ENCODE measurements around the gene PACC1. TPM values are rescaled to one million over a fixed set of nuclear protein-coding genes. Genes with fewer than 3 reads are reported as not detected.

Gene PACC1
- polyA plus RNA-seq, 2 of the 4 experiments (the other 2 are of a cell fraction): 11.9 to 19.6 TPM

- ChIA-PET CTCF (interaction anchor here (1.3 to 6.5 kb wide), 5 partner anchors 13 to 301 kb away, joined by 3 to 80 read pairs (median 25); no protein-coding TSS in a partner anchor), POLR2A (no interaction called here)
- ATAC-seq (no peak), FAIRE-seq (no peak), DNase-seq (ENCODE audit: low read depth in 1 of 2, low spot score in 1 of 2) (no peak)
- WGBS (ENCODE audit: missing lambda C conversion rate): 87% methylated on average over 7 of the region's 7 CpGs
- H3K4me2 ChIP-seq: no peak overlapping the region
- no peak overlapping the region for H3K27ac ChIP-seq
- no peaks in the 10 kb centered on the region for H3K9me3 ChIP-seq
- no peak overlapping the region for H3K4me3 ChIP-seq
- no peaks in the 10 kb centered on the region for H3K4me1 ChIP-seq
- no peak for TF ChIP-seq FOSB (CRISPR knock-in tag; IDR thresholded peaks at IDR 0.05)
- TF ChIP-seq CBX2 (IDR thresholded peaks at IDR 0.05; ENCODE audit: borderline replicate concordance, low read depth): no peak
- TF ChIP-seq FOXS1 (CRISPR knock-in tag; IDR thresholded peaks at IDR 0.05): no peak
- TF ChIP-seq MAZ (IDR thresholded peaks at IDR 0.05; ENCODE audit: borderline replicate concordance, low read depth, low read length): no peak
- TF ChIP-seq, protein P1, sequence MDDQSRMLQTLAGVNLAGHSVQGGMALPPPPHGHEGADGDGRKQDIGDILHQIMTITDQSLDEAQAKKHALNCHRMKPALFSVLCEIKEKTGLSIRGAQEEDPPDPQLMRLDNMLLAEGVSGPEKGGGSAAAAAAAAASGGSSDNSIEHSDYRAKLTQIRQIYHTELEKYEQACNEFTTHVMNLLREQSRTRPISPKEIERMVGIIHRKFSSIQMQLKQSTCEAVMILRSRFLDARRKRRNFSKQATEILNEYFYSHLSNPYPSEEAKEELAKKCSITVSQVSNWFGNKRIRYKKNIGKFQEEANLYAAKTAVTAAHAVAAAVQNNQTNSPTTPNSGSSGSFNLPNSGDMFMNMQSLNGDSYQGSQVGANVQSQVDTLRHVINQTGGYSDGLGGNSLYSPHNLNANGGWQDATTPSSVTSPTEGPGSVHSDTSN (IDR thresholded peaks at IDR 0.05): no peak
Observed at GRCh38 chr1:212364985-212365384, 49.7 kb downstream of the PACC1 start.

DNA sequence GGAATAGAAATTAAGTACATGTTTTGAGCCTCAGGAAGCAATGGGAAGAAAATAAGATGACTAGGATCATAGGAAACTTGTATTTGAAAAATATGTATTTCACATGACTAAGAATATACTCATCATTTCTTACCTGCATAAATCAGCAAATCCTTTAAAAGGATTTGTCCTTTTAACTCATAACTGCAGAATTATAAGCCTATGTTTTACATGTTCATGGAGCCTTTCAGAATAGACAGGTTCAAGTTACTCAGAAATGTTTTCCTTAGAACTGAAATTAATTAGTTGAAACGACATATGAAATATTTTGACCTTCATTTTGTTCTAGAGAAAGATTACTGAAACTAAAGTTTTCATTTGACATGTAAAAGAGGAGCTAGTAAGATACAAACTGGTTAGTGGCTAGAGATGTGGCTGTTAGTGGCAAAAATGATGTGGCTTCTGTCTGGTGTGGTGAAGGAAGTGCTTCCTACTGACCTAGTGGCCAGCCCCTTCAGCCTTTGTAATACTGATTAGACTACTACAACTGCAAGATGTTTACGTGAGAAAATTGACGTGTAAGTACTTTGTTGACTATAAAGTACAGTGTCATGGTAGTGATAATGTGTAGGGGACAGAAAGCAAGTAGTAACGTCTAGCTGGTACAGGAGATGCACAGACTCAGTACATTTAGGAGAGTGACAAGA is 54.7 kb downstream of the PACC1 start:
- POLR2A ChIA-PET: no interaction called here
- ATAC-seq: no peak
- 85% methylated on average over 4 of the region's 4 CpGs for WGBS (ENCODE audit: missing lambda C conversion rate)

DNA sequence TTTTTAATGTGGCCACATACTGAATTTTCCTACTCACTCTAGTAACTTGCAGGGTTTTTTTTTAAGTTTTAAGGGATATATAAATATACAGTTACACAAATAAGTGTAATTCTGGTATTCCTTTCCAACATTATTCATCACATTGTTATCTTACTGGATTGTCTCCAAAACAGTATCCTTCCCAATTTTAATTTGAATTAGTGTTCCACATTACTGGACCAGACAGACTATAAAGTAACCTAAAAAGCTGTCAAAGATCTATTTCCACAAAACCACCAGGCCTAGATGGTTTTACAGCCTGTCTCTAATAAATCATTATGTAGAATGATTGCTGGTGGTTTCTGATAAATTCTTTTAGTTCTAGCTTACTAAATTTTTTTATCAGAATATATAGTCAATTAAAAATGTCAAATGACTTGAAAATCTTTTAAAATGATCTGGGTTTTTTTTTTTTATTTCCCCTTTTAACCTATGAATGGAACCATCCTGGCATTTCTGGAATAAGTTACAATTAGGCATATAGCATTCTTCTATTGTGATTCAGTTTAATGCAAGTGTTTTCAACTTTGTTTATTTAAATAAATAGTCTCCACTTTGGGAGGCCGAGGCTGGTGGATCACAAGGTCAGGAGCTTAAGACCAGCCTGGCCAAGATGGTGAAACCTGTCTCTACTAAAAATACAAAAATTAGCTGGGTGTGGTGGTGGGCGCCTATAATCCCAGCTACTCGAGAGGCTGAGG is 59.3 kb downstream of the PACC1 start:
- Histone ChIP-seq H3K4me1 (no peaks in the 10 kb centered on the region), H3K27ac (no peak overlapping the region), H3K4me3 (no peak overlapping the region), H3K4me2 (no peak overlapping the region), H3K9me3 (no peaks in the 10 kb centered on the region)
- WGBS (ENCODE audit: missing lambda C conversion rate): 92% methylated on average over 3 of the region's 3 CpGs
- CTCF ChIA-PET: interaction anchor here (0.7 to 1.5 kb wide), 2 partner anchors 51 to 285 kb away, joined by 3 to 5 read pairs; no protein-coding TSS in a partner anchor
- ATAC-seq: no peak
- POLR2A ChIA-PET: no interaction called here
- no peak for FAIRE-seq
- DNase-seq (ENCODE audit: low read depth in 1 of 2, low spot score in 1 of 2): no peak
- no peak for TF ChIP-seq RAD21 (conservative IDR thresholded peaks at IDR 0.05 in 1 of 2, IDR thresholded peaks at IDR 0.05 in 1 of 2)
- TF ChIP-seq TP53 (CRISPR knock-in tag; IDR thresholded peaks at IDR 0.05): no peak
- TF ChIP-seq FOSB (CRISPR knock-in tag; IDR thresholded peaks at IDR 0.05): no peak
- no peak for TF ChIP-seq EHF (CRISPR knock-in tag; IDR thresholded peaks at IDR 0.05)
- no peak for TF ChIP-seq SREBF2 (IDR thresholded peaks at IDR 0.05)
- no peak for TF ChIP-seq ZC3H11A (IDR thresholded peaks at IDR 0.05)
- no peak for TF ChIP-seq MAFK (IDR thresholded peaks at IDR 0.05; ENCODE audit: partially characterized antibody)
- TF ChIP-seq SMC3 (IDR thresholded peaks at IDR 0.05): no peak
- TF ChIP-seq, protein P2, sequence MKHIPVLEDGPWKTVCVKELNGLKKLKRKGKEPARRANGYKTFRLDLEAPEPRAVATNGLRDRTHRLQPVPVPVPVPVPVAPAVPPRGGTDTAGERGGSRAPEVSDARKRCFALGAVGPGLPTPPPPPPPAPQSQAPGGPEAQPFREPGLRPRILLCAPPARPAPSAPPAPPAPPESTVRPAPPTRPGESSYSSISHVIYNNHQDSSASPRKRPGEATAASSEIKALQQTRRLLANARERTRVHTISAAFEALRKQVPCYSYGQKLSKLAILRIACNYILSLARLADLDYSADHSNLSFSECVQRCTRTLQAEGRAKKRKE (CRISPR knock-in tag; IDR thresholded peaks at IDR 0.05; ENCODE audit: low read depth): no peak
- no peak for TF ChIP-seq CBX2 (IDR thresholded peaks at IDR 0.05; ENCODE audit: borderline replicate concordance, low read depth)
- TF ChIP-seq GATA3 (IDR thresholded peaks at IDR 0.05; ENCODE audit: borderline replicate concordance): no peak
- TF ChIP-seq HOXB13 (CRISPR knock-in tag; IDR thresholded peaks at IDR 0.05; ENCODE audit: low read depth): no peak
- TF ChIP-seq CHD4 (IDR thresholded peaks at IDR 0.05; ENCODE audit: borderline replicate concordance): no peak
- TF ChIP-seq POLR2AphosphoS2 (conservative IDR thresholded peaks at IDR 0.05; ENCODE audit: low read length): no peak
- no peak for TF ChIP-seq MYC (IDR thresholded peaks at IDR 0.05; ENCODE audit: borderline replicate concordance, low read length)
- no peak for TF ChIP-seq PHF8 (IDR thresholded peaks at IDR 0.05; ENCODE audit: borderline replicate concordance, low read depth)
- no peak for TF ChIP-seq ESRRA (IDR thresholded peaks at IDR 0.05; ENCODE audit: borderline replicate concordance, low read length)
- TF ChIP-seq EP300 (IDR thresholded peaks at IDR 0.05): no peak

More for the DNA sequence above, 54.7 kb downstream of the PACC1 start:
- DNase-seq (ENCODE audit: low read depth in 1 of 2, low spot score in 1 of 2) (no peak), FAIRE-seq (peak; percentile 13)
- no peak overlapping the region for H3K4me2 ChIP-seq
- H3K27ac ChIP-seq: no peak overlapping the region
- H3K4me3 ChIP-seq: no peak overlapping the region
- H3K4me1 ChIP-seq: no peaks in the 10 kb centered on the region
- TF ChIP-seq, protein P3, sequence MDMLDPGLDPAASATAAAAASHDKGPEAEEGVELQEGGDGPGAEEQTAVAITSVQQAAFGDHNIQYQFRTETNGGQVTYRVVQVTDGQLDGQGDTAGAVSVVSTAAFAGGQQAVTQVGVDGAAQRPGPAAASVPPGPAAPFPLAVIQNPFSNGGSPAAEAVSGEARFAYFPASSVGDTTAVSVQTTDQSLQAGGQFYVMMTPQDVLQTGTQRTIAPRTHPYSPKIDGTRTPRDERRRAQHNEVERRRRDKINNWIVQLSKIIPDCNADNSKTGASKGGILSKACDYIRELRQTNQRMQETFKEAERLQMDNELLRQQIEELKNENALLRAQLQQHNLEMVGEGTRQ (IDR thresholded peaks at IDR 0.05): no peak
- no peak for TF ChIP-seq RAD21 (conservative IDR thresholded peaks at IDR 0.05 in 1 of 2, IDR thresholded peaks at IDR 0.05 in 1 of 2)
- TF ChIP-seq CBX8 (IDR thresholded peaks at IDR 0.05): no peak
- no peak for TF ChIP-seq HDAC2 (IDR thresholded peaks at IDR 0.05)
- no peak for TF ChIP-seq NFE2L2 (conservative IDR thresholded peaks at IDR 0.05; ENCODE audit: low read length)
- no peak for TF ChIP-seq SMC3 (IDR thresholded peaks at IDR 0.05)
- no peak for TF ChIP-seq HEYL (CRISPR knock-in tag; IDR thresholded peaks at IDR 0.05)
- no peak for TF ChIP-seq TFCP2L1 (CRISPR knock-in tag; IDR thresholded peaks at IDR 0.05)
- TF ChIP-seq, protein P1 (IDR thresholded peaks at IDR 0.05): no peak
- no peak for TF ChIP-seq POLR2AphosphoS2 (conservative IDR thresholded peaks at IDR 0.05; ENCODE audit: low read length)
- no peak for TF ChIP-seq KDM1A (IDR thresholded peaks at IDR 0.05; ENCODE audit: low read depth)
- CTCF ChIA-PET: interaction anchor here (0.7 to 3.4 kb wide), 4 partner anchors 96 to 680 kb away, joined by 3 to 10 read pairs (median 3); partner anchors contain the start of genes DTL and INTS7
- no peaks in the 10 kb centered on the region for H3K9me3 ChIP-seq

Data from A549 (cell line).